Adipocyte (in vitro differentiated cells): ENCODE data around the gene TRMT1.

Experiments used
- DNase-seq: peaks from one replicate; pipeline ENCODE4 v3.0.0-alpha.2; 2015; ENCODE audit warnings: low read depth
- H3K27me3 ChIP-seq: replicated peaks from 2 replicates; pipeline ENCODE4 v1.7.0; 2013; ENCODE audit warnings: mild to moderate bottlenecking, low read length, moderate library complexity; ENCODE audit not compliant: control insufficient read depth, insufficient read depth
- H3K36me3 ChIP-seq: 2 replicates; pipeline ENCODE4 v1.7.0; 2013; ENCODE audit warnings: low read length, mild to moderate bottlenecking, moderate library complexity; ENCODE audit not compliant: control insufficient read depth, insufficient read depth, severe bottlenecking
- H3K4me1 ChIP-seq: 2 replicates; pipeline ENCODE4 v1.7.0; 2013; ENCODE audit warnings: mild to moderate bottlenecking, low read length, moderate library complexity; ENCODE audit not compliant: control insufficient read depth, insufficient read depth
- H3K4me3 ChIP-seq: 2 replicates; pipeline ENCODE4 v1.7.0; 2013; ENCODE audit warnings: mild to moderate bottlenecking, low read length, moderate library complexity
- H3K9ac ChIP-seq: 2 replicates; pipeline ENCODE4 v1.7.0; 2013; ENCODE audit warnings: mild to moderate bottlenecking, low read length, moderate library complexity
- H3K9me3 ChIP-seq: 2 replicates; pipeline ENCODE4 v1.7.0; 2013; ENCODE audit warnings: mild to moderate bottlenecking, low read length, moderate library complexity; ENCODE audit not compliant: control insufficient read depth

The TRMT1 gene

DNA sequence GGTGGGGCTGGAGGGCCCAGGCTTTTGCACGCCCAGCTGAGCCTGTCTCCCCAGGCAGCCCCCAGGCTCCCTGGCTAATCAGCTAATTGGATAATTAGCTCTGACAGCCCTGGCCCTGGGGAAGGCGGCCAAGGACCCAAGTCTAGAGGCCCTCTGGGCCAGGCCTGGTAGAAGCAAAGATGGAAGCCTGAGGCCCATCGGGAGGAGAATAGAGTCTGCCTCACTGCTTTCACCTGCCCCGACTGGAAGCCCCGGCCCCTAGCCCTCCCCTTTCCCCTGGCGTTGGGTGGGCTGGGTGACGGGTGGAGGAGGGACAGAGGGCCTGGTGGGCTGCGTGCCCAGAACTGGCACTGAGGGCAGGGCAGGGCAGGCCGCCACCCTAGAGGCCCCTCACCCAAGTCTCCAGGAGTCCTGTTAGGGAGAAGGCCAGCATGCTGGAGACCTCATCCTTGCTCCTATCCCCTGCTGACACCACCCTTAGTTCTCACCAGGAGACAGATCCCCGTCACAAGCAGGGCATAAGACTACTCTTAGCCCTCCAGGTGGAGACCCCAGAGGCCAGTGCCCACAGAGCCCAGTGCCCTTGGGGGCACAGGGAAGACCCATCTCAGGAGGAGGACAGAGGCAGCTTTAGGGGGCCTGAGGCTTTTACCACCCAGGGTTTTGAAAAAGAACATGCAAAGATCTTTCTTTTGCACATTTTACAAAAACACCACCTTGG, 25.9 kb downstream of the TRMT1 start:
- Histone ChIP-seq H3K4me3 (no peak overlapping the region), H3K36me3 (peaks cover 50% of the 10 kb centered on the region), H3K27me3 (no peaks in the 10 kb centered on the region), H3K4me1 (peaks cover 34% of the 10 kb centered on the region), H3K9me3 (no peaks in the 10 kb centered on the region), H3K9ac (peak overlapping the region; percentile 78)
- no peak for DNase-seq

DNA sequence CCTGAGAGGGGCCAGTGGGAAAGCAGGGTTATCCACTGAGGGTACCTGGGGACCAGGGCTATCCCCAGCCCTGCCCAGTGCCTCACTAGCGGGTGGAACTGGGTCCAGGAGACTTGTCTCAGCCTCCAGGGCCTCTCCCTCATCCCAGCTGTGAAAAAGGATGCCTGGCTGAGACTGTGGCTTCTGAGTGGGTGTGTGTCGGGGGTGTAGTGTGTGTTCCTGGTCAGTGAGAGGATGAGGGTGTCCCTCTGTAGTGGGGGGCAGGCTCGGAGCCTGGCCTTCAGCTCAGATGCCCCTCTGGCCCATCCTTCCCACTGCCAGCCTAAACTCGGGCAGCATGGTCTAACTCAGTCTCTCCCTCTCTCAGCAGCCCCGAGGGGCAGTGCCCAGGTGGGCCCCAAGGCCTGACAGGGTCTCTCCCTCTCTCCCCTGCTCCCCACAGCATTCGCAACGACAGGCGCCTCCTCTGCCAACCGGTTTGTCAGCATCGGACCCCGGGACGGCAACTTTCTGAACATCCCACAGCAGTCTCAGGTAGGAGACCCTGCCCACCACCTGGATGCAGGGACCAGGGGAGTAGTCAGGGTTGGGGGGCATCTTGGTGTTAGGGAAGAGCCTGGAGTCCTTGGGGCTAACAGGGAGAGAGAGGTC, 26.6 kb downstream of the TRMT1 start:
- DNase-seq = no peak
- H3K9me3 ChIP-seq = no peaks in the 10 kb centered on the region
- no peaks in the 10 kb centered on the region for H3K27me3 ChIP-seq
- peak overlapping the region; percentile 78 for H3K9ac ChIP-seq
- H3K36me3 ChIP-seq = peaks cover 53% of the 10 kb centered on the region
- H3K4me3 ChIP-seq = no peak overlapping the region
- H3K4me1 ChIP-seq = peaks cover 34% of the 10 kb centered on the region

GRCh38 chr19:13089139-13089856, 27.2 kb downstream of the TRMT1 start:
- peaks cover 50% of the 10 kb centered on the region for H3K36me3 ChIP-seq
- peak overlapping the region; percentile 78 for H3K9ac ChIP-seq
- H3K9me3 ChIP-seq = no peaks in the 10 kb centered on the region
- H3K4me3 ChIP-seq = no peak overlapping the region
- H3K4me1 ChIP-seq = peaks cover 34% of the 10 kb centered on the region
- H3K27me3 ChIP-seq = no peaks in the 10 kb centered on the region
- DNase-seq = no peak

DNA sequence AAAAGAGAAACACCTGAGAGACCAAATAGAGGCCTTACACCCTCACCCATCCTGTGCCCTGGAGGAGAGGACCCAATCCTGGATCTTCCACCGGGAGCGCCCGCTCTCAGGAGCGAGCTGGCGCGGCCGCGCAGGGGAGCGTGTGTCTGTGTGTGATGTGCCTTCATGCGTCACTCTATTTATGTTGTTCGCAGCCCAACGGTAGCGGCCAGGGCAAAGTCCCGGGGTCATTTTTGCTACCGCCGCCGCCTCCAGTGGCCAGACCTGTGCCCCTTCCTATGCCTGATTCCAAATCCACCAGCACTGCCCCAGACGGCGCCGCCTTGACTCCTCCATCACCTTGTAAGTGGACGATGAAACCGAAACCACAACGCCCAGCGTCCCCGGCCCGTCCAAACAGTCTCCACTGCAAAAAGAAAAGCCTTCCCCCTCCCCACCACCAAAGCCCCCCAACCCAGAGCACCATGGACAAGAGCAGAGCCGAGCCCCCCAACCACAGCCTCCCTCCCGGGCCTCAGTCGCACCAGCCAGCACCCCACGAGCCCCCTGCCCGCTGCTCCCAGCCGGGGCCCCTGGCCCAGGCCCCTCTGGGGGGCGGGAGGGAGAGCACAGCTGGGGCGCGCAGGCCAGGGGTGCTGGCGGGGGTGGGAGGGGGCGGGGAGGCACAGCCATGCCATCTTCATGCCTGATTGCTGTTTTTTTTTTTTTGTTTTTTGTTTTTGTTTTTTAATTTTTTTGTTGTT, 28.6 kb downstream of the TRMT1 start:
- H3K36me3 ChIP-seq = peaks cover 56% of the 10 kb centered on the region
- no peaks in the 10 kb centered on the region for H3K27me3 ChIP-seq
- H3K4me3 ChIP-seq = no peak overlapping the region
- no peaks in the 10 kb centered on the region for H3K9me3 ChIP-seq
- H3K4me1 ChIP-seq = peaks cover 28% of the 10 kb centered on the region
- DNase-seq = no peak
- H3K9ac ChIP-seq = no peak overlapping the region

DNA sequence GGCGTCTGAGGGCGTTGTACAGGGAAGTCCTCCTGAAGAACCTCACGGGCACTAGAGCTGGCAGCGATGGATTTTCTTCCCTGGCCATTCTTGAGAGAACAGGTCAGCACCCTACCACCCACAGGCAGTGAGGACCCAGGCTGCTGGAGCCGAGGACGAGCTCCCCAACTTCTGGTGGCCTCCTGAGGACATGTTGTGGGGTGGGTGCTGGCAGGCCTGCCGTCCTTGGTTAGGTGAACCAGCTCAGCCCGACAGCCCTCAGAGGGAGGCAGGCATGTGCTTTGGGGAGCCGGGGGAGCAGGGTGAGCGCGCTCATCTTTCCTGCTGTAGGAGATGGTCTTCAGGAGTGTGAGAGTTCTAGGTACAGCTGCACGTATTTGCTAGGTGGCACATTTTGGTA, 29.2 kb downstream of the TRMT1 start:
- Histone ChIP-seq H3K4me3 (no peak overlapping the region), H3K27me3 (no peaks in the 10 kb centered on the region), H3K9ac (no peak overlapping the region), H3K9me3 (no peaks in the 10 kb centered on the region), H3K36me3 (peaks cover 60% of the 10 kb centered on the region), H3K4me1 (peaks cover 32% of the 10 kb centered on the region)
- DNase-seq = no peak

GRCh38 chr19:13086341-13086740, 30.2 kb downstream of the TRMT1 start:
- Histone ChIP-seq H3K36me3 (peaks cover 65% of the 10 kb centered on the region), H3K27me3 (no peaks in the 10 kb centered on the region), H3K4me1 (peaks cover 30% of the 10 kb centered on the region), H3K9ac (no peak overlapping the region), H3K9me3 (no peaks in the 10 kb centered on the region), H3K4me3 (no peak overlapping the region)
- DNase-seq = no peak

GRCh38 chr19:13085666-13086065, 30.9 kb downstream of the TRMT1 start:
- no peak overlapping the region for H3K4me3 ChIP-seq
- peaks cover 23% of the 10 kb centered on the region for H3K4me1 ChIP-seq
- H3K9me3 ChIP-seq = no peaks in the 10 kb centered on the region
- H3K9ac ChIP-seq = no peak overlapping the region
- H3K27me3 ChIP-seq = no peaks in the 10 kb centered on the region
- DNase-seq = no peak
- peaks cover 66% of the 10 kb centered on the region for H3K36me3 ChIP-seq

DNA sequence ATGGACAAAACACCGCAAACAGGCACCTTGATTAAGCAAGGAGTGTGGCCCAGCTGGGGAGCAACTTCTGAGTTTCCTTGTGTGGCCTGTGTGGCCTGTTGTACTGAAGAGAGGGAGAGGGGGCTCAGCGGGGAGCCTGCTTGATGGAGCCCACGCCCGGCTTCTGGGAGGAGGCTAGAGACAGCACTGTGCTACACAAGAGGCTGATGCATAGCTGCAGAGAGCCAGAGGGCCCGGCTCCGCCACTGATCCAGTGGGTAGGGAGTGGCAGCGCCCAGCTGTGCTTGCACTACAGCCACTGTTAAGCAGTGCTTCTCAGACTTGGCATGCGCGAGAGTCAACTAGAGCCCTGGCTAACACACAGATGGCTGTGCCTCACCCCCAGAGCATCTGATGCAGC, 32.9 kb downstream of the TRMT1 start:
- peaks cover 30% of the 10 kb centered on the region for H3K4me1 ChIP-seq
- H3K4me3 ChIP-seq = no peak overlapping the region
- H3K36me3 ChIP-seq = peaks cover 73% of the 10 kb centered on the region
- H3K9ac ChIP-seq = no peak overlapping the region
- no peak for DNase-seq
- H3K9me3 ChIP-seq = no peaks in the 10 kb centered on the region
- H3K27me3 ChIP-seq = no peaks in the 10 kb centered on the region

GRCh38 chr19:13083008-13083404, 33.5 kb downstream of the TRMT1 start:
- Histone ChIP-seq H3K27me3 (no peaks in the 10 kb centered on the region), H3K9me3 (no peaks in the 10 kb centered on the region), H3K36me3 (peaks cover 78% of the 10 kb centered on the region), H3K4me1 (peaks cover 37% of the 10 kb centered on the region), H3K9ac (peak overlapping the region; percentile 43), H3K4me3 (no peak overlapping the region)
- DNase-seq = no peak

GRCh38 chr19:13082192-13083007, 34.1 kb downstream of the TRMT1 start:
- H3K36me3 ChIP-seq = peaks cover 80% of the 10 kb centered on the region
- no peaks in the 10 kb centered on the region for H3K27me3 ChIP-seq
- no peak overlapping the region for H3K4me3 ChIP-seq
- peak; percentile 53 for DNase-seq
- H3K9ac ChIP-seq = peak overlapping the region; percentile 43
- no peaks in the 10 kb centered on the region for H3K9me3 ChIP-seq
- H3K4me1 ChIP-seq = peaks cover 43% of the 10 kb centered on the region
